ENCODE results near the gene NSG2. TPM values are rescaled to one million over a fixed set of nuclear protein-coding genes. Genes with fewer than 3 reads are reported as not detected.

NSG2 gene
- total RNA-seq, 1 experiment from 2014 or later: not detected

- no peaks in the 10 kb centered on the region for H3K4me1 ChIP-seq (ENCODE audit: low read length)
- no peaks in the 10 kb centered on the region for H4K20me1 ChIP-seq (ENCODE audit: insufficient read depth, low read depth, low read length)
- no peak overlapping the region for H3K9ac ChIP-seq (ENCODE audit: low read length)
- no peaks in the 10 kb centered on the region for H3K9me3 ChIP-seq (ENCODE audit: low read length)
- no peak overlapping the region for H2AFZ ChIP-seq (ENCODE audit: low read length)
- H3K27ac ChIP-seq (ENCODE audit: low read length): no peak overlapping the region
- H3K36me3 ChIP-seq (ENCODE audit: insufficient read depth, low read length): no peaks in the 10 kb centered on the region
- DNase-seq: no peak
- H3K4me2 ChIP-seq (ENCODE audit: low read depth, low read length, poor library complexity, severe bottlenecking): no peak overlapping the region
- no peaks in the 10 kb centered on the region for H3K9me2 ChIP-seq (replicated peaks; ENCODE audit: insufficient read depth, low read length)
- H3K27me3 ChIP-seq (ENCODE audit: low read length): no peaks in the 10 kb centered on the region
- no peaks in the 10 kb centered on the region for H3K79me2 ChIP-seq (ENCODE audit: low read length)
- no peak overlapping the region for H3K4me3 ChIP-seq (ENCODE audit: low read length)
Measured at GRCh38 chr5:174065528-174066197, 20.2 kb downstream of the NSG2 start.

GRCh38 chr5:174067499-174067898 is 22.0 kb downstream of the NSG2 start:
- H3K79me2 ChIP-seq (ENCODE audit: low read length): no peaks in the 10 kb centered on the region
- no peak overlapping the region for H3K27ac ChIP-seq (ENCODE audit: low read length)
- H3K4me3 ChIP-seq (ENCODE audit: low read length): no peak overlapping the region
- no peaks in the 10 kb centered on the region for H3K4me1 ChIP-seq (ENCODE audit: low read length)
- H4K20me1 ChIP-seq (ENCODE audit: insufficient read depth, low read depth, low read length): no peaks in the 10 kb centered on the region
- no peaks in the 10 kb centered on the region for H3K36me3 ChIP-seq (ENCODE audit: insufficient read depth, low read length)
- no peaks in the 10 kb centered on the region for H3K27me3 ChIP-seq (ENCODE audit: low read length)
- no peak overlapping the region for H3K4me2 ChIP-seq (ENCODE audit: low read depth, low read length, poor library complexity, severe bottlenecking)
- H3K9me3 ChIP-seq (ENCODE audit: low read length): no peaks in the 10 kb centered on the region
- H3K9ac ChIP-seq (ENCODE audit: low read length): no peak overlapping the region
- no peak for DNase-seq
- H2AFZ ChIP-seq (ENCODE audit: low read length): no peak overlapping the region
- H3K9me2 ChIP-seq (replicated peaks; ENCODE audit: insufficient read depth, low read length): no peaks in the 10 kb centered on the region

GRCh38 chr5:174071484-174071883 is 26.0 kb downstream of the NSG2 start:
- no peaks in the 10 kb centered on the region for H3K4me1 ChIP-seq (ENCODE audit: low read length)
- H3K27me3 ChIP-seq (ENCODE audit: low read length): no peaks in the 10 kb centered on the region
- H3K36me3 ChIP-seq (ENCODE audit: insufficient read depth, low read length): no peaks in the 10 kb centered on the region
- H3K9me3 ChIP-seq (ENCODE audit: low read length): no peaks in the 10 kb centered on the region
- no peaks in the 10 kb centered on the region for H3K79me2 ChIP-seq (ENCODE audit: low read length)
- H3K9ac ChIP-seq (ENCODE audit: low read length): no peak overlapping the region
- H2AFZ ChIP-seq (ENCODE audit: low read length): no peak overlapping the region
- no peak overlapping the region for H3K4me2 ChIP-seq (ENCODE audit: low read depth, low read length, poor library complexity, severe bottlenecking)
- H3K27ac ChIP-seq (ENCODE audit: low read length): no peak overlapping the region
- H3K9me2 ChIP-seq (replicated peaks; ENCODE audit: insufficient read depth, low read length): no peaks in the 10 kb centered on the region
- no peaks in the 10 kb centered on the region for H4K20me1 ChIP-seq (ENCODE audit: insufficient read depth, low read depth, low read length)
- no peak for DNase-seq
- no peak overlapping the region for H3K4me3 ChIP-seq (ENCODE audit: low read length)

GRCh38 chr5:174073122-174073660 is 27.7 kb downstream of the NSG2 start:
- Histone ChIP-seq H3K27ac (ENCODE audit: low read length) (no peak overlapping the region), H3K9ac (ENCODE audit: low read length) (no peak overlapping the region)

GRCh38 chr5:174074369-174074768 is 28.9 kb downstream of the NSG2 start:
- no peaks in the 10 kb centered on the region for H3K36me3 ChIP-seq (ENCODE audit: insufficient read depth, low read length)
- no peak overlapping the region for H3K4me3 ChIP-seq (ENCODE audit: low read length)
- H2AFZ ChIP-seq (ENCODE audit: low read length): no peak overlapping the region
- no peak overlapping the region for H3K27ac ChIP-seq (ENCODE audit: low read length)
- no peaks in the 10 kb centered on the region for H3K9me2 ChIP-seq (replicated peaks; ENCODE audit: insufficient read depth, low read length)
- no peaks in the 10 kb centered on the region for H3K9me3 ChIP-seq (ENCODE audit: low read length)
- no peaks in the 10 kb centered on the region for H3K27me3 ChIP-seq (ENCODE audit: low read length)
- no peak for DNase-seq
- no peak overlapping the region for H3K4me2 ChIP-seq (ENCODE audit: low read depth, low read length, poor library complexity, severe bottlenecking)
- no peaks in the 10 kb centered on the region for H4K20me1 ChIP-seq (ENCODE audit: insufficient read depth, low read depth, low read length)
- no peak overlapping the region for H3K9ac ChIP-seq (ENCODE audit: low read length)
- H3K4me1 ChIP-seq (ENCODE audit: low read length): no peaks in the 10 kb centered on the region
- H3K79me2 ChIP-seq (ENCODE audit: low read length): no peaks in the 10 kb centered on the region

More at GRCh38 chr5:174073122-174073660, 27.7 kb downstream of the NSG2 start:
- no peaks in the 10 kb centered on the region for H3K36me3 ChIP-seq (ENCODE audit: insufficient read depth, low read length)
- no peaks in the 10 kb centered on the region for H3K4me1 ChIP-seq (ENCODE audit: low read length)
- no peak overlapping the region for H3K4me2 ChIP-seq (ENCODE audit: low read depth, low read length, poor library complexity, severe bottlenecking)
- H3K9me3 ChIP-seq (ENCODE audit: low read length): no peaks in the 10 kb centered on the region
- H2AFZ ChIP-seq (ENCODE audit: low read length): no peak overlapping the region
- no peaks in the 10 kb centered on the region for H3K79me2 ChIP-seq (ENCODE audit: low read length)
- H4K20me1 ChIP-seq (ENCODE audit: insufficient read depth, low read depth, low read length): no peaks in the 10 kb centered on the region
- no peaks in the 10 kb centered on the region for H3K9me2 ChIP-seq (replicated peaks; ENCODE audit: insufficient read depth, low read length)
- H3K4me3 ChIP-seq (ENCODE audit: low read length): no peak overlapping the region
- no peaks in the 10 kb centered on the region for H3K27me3 ChIP-seq (ENCODE audit: low read length)
- DNase-seq: no peak

- no peaks in the 10 kb centered on the region for H3K36me3 ChIP-seq (ENCODE audit: insufficient read depth, low read length)
- no peaks in the 10 kb centered on the region for H3K9me3 ChIP-seq (ENCODE audit: low read length)
- no peak for DNase-seq
- H3K27me3 ChIP-seq (ENCODE audit: low read length): no peaks in the 10 kb centered on the region
- H4K20me1 ChIP-seq (ENCODE audit: insufficient read depth, low read depth, low read length): no peaks in the 10 kb centered on the region
- no peak overlapping the region for H3K9ac ChIP-seq (ENCODE audit: low read length)
- no peak overlapping the region for H3K4me3 ChIP-seq (ENCODE audit: low read length)
- no peak overlapping the region for H3K27ac ChIP-seq (ENCODE audit: low read length)
- H3K9me2 ChIP-seq (replicated peaks; ENCODE audit: insufficient read depth, low read length): no peaks in the 10 kb centered on the region
- H2AFZ ChIP-seq (ENCODE audit: low read length): no peak overlapping the region
- H3K79me2 ChIP-seq (ENCODE audit: low read length): no peaks in the 10 kb centered on the region
- H3K4me1 ChIP-seq (ENCODE audit: low read length): no peaks in the 10 kb centered on the region
- no peak overlapping the region for H3K4me2 ChIP-seq (ENCODE audit: low read depth, low read length, poor library complexity, severe bottlenecking)
Measured at GRCh38 chr5:174078416-174078815, 32.9 kb downstream of the NSG2 start.

- H4K20me1 ChIP-seq (ENCODE audit: insufficient read depth, low read depth, low read length): no peaks in the 10 kb centered on the region
- no peak for DNase-seq
- no peaks in the 10 kb centered on the region for H3K9me2 ChIP-seq (replicated peaks; ENCODE audit: insufficient read depth, low read length)
- no peak overlapping the region for H3K27ac ChIP-seq (ENCODE audit: low read length)
- H3K4me2 ChIP-seq (ENCODE audit: low read depth, low read length, poor library complexity, severe bottlenecking): no peak overlapping the region
- no peaks in the 10 kb centered on the region for H3K79me2 ChIP-seq (ENCODE audit: low read length)
- H2AFZ ChIP-seq (ENCODE audit: low read length): no peak overlapping the region
- no peak overlapping the region for H3K9ac ChIP-seq (ENCODE audit: low read length)
- peaks cover 5% of the 10 kb centered on the region; the same call in 1 of the 2 replicates for H3K4me1 ChIP-seq (ENCODE audit: low read length)
- H3K27me3 ChIP-seq (ENCODE audit: low read length): no peaks in the 10 kb centered on the region
- no peaks in the 10 kb centered on the region for H3K9me3 ChIP-seq (ENCODE audit: low read length)
- no peak overlapping the region for H3K4me3 ChIP-seq (ENCODE audit: low read length)
- H3K36me3 ChIP-seq (ENCODE audit: insufficient read depth, low read length): no peaks in the 10 kb centered on the region
Measured at GRCh38 chr5:174082286-174082685, 36.8 kb downstream of the NSG2 start.

GRCh38 chr5:174083056-174083827 is 37.7 kb downstream of the NSG2 start:
- H4K20me1 ChIP-seq (ENCODE audit: insufficient read depth, low read depth, low read length): no peaks in the 10 kb centered on the region
- H3K27me3 ChIP-seq (ENCODE audit: low read length): no peaks in the 10 kb centered on the region
- no peak overlapping the region for H3K9ac ChIP-seq (ENCODE audit: low read length)
- no peaks in the 10 kb centered on the region for H3K36me3 ChIP-seq (ENCODE audit: insufficient read depth, low read length)
- peaks cover 5% of the 10 kb centered on the region; the same call in 1 of the 2 replicates for H3K4me1 ChIP-seq (ENCODE audit: low read length)
- no peak overlapping the region for H3K4me2 ChIP-seq (ENCODE audit: low read depth, low read length, poor library complexity, severe bottlenecking)
- no peak for DNase-seq
- H3K9me3 ChIP-seq (ENCODE audit: low read length): no peaks in the 10 kb centered on the region
- no peak overlapping the region for H2AFZ ChIP-seq (ENCODE audit: low read length)
- no peak overlapping the region for H3K27ac ChIP-seq (ENCODE audit: low read length)
- H3K79me2 ChIP-seq (ENCODE audit: low read length): no peaks in the 10 kb centered on the region
- no peaks in the 10 kb centered on the region for H3K9me2 ChIP-seq (replicated peaks; ENCODE audit: insufficient read depth, low read length)
- H3K4me3 ChIP-seq (ENCODE audit: low read length): no peak overlapping the region

Data from Karpas-422 (cell line).